ENCODE results near the gene ADAMTS2.

- TF ChIP-seq CTCF (IDR thresholded peaks at IDR 0.05; ENCODE audit: low read length) = no peak
- no peak for TF ChIP-seq EZH2 (IDR thresholded peaks at IDR 0.05; ENCODE audit: borderline replicate concordance, low read length)
Measured at GRCh38 chr5:179367491-179367890, 22.2 kb upstream of the ADAMTS2 start.

Data from OCI-LY1 (cell line).